Right renal cortex interstitium (tissue), 3 donors: Measurements from ENCODE around the gene ZCCHC24. TPM values are rescaled to one million over a fixed set of nuclear protein-coding genes. Genes with fewer than 3 reads are reported as not detected.

ENCODE experiments used
- DNase-seq, 3 donors: peaks; one replicate each; pipeline ENCODE4 v3.0.0-alpha.2; 2013; ENCODE audit warnings: low read depth in 3 of 3, low spot score in 2 of 3
- polyA plus RNA-seq, 3 donors: library from polyadenylated mRNA; unstranded; fragments of 120-200 nt; gene quantifications; one replicate each; pipeline ENCODE4 v1.2.1, GENCODE V29; 2013; ENCODE audit not compliant: insufficient read length in 3 of 3

Gene ZCCHC24
- polyA plus RNA-seq, 3 donors: 20.8 to 23.0 (median 22.5) TPM

DNA sequence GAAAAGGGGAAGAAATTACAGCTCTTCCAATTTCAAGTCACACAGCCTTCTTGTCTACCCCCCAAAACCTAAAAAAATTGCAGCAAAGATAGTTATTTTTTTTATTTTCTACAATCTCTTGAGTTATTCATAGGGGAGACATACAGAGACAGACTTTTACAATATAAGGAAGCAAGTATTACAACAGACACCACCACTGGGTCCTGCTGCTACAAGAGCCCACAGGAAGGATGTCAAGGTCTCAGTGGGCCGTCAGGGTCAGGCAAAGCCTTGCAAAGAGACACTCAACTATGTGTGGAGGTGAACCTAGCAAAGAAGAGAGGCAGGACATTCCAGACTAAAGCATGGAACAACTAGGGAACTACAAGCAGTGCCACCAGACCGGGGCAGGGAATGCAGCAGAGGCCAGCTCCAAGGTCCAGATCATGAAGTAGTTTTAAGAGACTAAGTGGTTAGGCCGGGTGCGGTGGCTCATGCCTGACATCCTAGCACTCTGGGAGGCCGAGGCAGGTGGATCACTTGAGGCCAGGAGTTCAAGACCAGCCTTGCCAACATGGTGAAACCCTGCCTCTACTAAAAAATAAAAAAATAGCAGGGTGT is 28.2 kb upstream of the ZCCHC24 start:
- DNase-seq: no peak

DNA sequence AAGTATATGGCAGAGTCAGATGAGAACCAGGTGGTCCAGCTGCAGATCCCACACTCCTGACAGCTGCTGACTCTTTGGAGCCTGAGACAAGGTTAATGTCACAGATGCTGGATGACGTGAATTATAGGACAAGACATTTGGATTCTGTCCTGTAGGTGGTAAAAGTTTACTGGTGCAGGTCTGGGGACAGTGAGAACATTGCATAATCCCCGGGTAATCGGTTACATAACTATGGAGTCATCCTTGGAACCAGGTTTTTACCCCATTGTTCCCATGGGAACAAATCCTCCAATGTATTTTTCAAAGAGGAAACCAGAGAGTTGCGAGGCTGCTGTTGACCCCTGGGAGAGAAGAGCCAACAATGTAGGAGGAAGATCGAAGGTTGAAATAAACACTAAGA is 27.5 kb upstream of the ZCCHC24 start:
- no peak for DNase-seq

DNA sequence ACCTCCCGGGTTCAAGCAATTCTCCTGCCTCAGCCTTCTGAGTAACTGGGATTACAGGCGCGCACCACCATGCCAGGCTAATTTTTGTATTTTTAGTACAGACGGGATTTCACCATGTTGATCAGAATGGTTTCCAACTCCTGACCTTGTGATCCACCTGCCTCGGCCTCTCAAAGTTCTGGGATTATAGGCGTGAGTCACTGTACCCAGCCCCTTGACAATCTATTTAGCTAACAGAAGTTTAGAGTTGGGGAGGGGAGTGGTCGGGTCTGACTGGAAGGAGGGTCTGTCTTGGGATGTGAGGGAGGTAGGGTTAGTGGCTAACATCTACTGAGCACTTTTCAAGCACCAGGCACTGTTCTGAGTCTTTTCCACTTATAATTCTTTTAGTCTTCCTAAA is 27.0 kb upstream of the ZCCHC24 start:
- no peak for DNase-seq

DNA sequence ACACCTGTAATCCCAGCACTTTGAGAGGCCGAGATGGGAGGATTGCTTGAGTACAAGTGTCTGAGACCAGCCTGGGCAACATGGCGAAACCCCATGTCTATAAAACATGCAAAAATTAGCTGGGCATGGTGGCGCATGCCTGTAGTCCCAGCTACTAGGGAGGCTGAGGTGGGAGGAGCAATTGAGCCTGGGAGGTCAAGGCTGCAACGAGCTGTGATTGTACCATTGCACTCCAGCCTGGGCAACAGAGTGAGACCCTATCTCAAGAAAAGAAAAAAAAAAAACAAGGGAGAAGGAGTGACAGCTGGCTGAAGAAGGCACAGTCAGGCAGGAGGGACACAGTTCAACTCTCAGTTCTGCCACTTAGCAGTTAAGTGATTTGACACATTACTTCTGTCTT is 26.4 kb upstream of the ZCCHC24 start:
- no peak for DNase-seq

DNA sequence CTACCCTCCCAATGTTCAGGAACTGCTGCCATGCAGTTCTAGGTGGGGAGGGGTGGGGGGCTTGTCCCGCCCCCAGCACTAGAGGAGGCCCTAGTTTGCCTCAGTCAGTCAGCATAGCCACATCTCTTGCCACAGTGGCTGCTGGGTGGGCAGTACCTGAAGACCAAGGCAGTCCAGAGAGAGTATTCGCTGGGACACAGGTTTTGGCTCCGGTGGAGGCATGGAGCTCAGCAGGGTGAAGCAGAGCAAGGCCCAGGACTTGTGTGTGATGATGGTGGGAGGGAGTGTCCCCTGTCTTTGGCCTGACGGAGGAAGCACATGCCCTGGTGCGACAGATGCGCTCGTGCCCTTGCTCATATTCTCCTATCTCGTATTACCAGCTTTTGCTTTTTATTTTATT is 24.7 kb upstream of the ZCCHC24 start:
- no peak for DNase-seq

DNA sequence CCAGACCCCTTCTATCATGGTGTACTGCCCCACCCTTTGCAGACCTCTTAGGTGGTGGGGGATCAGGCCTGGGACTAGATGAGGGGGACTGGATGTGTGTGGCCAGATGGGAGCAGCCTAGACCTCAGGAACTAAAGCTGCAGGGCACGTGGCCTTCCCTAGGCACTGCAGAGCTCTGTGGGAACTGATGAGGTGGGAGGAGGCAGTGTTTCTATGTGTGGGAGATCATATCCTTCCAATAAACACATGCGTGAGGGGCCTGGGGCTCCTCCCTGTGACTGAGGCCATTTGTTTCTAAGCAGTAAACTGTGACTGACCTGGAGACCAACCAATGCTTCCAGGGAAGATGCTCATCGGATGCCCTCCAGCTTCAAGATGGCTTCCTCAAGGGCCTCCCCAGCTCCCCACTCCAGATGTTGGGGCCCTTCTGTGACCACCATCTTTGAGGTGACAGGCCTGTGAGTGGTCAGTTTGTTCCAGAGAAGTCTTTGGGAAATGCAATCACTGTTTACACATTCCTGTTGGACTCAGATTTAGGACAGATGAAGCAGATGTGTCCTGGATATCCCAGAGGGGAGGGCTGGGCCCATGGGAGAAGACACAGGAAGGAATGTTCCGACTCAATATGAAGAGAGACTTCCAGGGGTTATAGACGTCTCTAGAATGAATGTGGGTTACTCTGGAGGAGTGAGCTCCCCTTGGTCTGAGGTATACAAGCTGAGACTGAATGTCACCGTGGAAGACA is 23.6 kb upstream of the ZCCHC24 start:
- no peak for DNase-seq

DNA sequence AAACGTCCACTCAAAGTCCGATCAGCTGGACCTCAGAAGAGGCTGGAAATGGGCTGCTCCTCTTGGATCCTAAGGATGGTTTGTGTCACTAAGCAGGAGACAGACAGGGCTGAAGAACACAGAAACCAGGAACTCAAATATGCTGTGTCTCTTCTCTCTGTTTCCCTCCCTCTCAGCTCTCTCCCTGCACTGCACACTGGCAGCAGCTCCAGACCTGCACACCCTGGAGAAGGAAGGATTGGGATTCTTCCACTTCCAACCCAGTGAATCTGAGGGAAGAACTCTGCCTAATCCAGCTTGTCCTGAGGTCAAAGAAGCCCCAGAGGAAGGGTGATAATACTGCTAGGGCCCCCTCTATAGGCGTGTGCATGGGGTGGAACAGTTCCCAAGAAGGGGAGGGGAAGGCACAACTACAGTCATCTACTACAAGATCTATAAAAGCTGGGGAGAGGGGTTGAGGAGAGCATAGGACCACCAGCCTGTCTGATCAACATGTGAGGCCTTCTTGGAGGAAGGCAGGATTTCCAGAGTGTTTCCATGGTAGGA is 22.7 kb upstream of the ZCCHC24 start:
- DNase-seq: no peak

DNA sequence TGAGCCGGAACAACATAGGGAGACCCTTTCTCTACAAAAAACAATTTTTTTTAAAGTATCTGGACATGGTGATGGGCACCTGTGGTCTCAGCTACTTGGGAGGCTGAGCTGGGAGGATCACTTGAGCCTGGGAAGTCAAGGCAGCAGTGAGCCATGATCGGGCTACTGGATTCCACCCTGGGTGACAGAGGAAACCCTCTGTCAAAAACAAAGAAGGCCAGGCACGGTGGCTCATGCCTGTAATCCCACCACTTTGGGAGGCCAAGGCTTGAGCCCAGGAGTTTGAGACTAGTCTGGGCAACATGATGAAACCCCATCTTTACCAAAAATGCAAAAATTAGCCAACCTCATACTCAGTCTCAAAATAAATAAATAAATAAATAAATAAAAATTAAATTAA is 19.9 kb upstream of the ZCCHC24 start:
- no peak for DNase-seq

DNA sequence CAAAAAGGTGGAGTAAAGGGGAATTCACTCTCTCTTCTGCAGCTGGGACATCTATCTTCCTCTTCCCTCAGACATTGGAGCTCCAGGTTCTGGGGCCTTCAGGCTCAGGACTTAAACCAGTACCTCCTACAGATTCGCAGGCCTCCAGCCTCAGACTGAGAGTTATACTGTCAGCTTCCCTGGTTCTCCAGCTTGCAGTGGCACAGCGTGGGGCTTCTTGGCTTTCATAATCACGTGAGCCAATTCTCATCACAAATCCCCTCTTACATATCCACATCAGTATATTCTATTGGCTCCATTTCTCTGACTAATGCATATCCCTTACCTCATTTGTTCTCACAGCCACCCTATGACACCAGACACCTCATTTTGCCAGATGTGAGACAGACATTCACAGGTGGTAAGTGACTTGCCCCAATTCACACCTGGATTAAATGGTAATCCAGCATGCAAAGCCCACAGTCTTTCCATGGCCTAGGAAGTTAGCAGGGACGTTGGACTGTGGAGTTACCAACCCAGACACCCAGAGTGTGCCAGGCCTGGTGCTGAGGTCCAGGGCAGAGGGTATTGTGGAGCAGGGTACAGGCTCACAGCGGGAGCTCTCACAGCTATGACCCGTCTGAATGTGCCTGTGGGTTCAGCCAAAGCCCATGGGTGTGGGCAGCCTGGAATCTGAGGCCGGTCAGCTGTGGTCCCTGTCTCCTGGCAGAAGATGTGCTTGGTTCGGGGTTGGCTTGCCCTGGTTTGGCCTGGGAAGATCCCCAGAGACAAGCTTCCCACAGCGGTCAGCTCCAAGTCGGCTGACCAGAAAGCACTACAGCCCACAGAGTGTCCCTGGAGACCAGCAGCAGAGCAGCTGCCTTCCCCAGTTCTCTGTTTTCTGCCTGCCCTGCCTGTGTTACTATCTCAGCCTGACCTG is 18.4 kb upstream of the ZCCHC24 start:
- DNase-seq: no peak

DNA sequence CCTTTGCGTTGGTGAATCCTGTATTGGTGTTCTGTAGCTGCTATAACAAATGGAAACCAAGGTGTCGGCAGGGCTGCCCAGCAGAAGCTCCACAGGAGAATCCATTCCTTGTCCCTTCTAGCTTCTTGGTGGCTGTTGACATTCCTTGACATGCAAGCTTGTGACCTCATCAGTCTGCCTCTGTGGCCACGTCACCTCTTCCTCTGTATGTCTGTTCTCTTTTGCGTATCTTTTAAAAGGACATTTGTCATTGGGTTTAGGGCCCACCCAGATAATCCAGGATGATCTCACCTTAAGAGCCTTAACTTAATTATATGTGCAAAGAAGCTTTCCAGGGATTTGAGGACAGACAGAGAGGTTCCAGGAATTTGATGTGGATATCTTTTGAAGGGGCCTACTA is 15.3 kb upstream of the ZCCHC24 start:
- DNase-seq: no peak

DNA sequence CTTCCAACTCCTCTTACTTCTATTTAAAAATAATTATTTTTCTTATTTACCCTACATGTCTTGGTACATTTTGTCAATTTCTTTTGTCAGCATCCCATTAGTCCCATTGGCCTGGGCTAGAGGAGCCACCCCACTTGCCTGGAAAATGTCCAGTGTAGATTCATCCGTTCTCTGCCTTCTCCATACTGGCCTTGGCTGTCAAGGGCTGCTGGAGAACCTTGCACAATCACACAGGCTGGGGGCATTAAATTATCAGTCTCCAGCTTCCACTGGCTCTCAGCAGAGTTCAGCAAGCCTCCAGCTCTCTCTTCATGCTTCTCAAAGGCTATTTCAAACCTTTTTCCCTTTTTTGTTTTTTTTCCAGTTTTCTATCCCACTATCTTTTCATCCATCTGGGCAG is 13.8 kb upstream of the ZCCHC24 start:
- DNase-seq: no peak

DNA sequence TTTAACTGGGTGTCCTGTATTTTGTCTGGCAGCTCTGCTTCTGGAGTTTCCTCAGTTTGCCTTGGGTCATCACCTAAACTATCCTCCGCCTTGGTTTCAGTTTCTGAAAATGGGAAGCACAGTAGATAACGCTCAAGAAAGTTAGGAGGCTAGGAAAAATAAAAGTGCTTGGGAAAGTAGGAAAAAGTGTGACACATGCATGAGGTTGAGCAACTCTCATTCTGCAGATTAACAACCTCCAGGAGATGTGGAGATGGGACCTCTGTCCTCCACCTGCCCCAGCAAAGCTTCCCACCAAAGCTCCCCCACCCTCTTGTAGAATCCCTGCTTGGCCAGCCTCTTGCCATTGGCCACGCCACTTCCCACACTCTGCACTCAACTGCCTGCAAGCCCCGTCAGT is 13.1 kb upstream of the ZCCHC24 start:
- DNase-seq: no peak

DNA sequence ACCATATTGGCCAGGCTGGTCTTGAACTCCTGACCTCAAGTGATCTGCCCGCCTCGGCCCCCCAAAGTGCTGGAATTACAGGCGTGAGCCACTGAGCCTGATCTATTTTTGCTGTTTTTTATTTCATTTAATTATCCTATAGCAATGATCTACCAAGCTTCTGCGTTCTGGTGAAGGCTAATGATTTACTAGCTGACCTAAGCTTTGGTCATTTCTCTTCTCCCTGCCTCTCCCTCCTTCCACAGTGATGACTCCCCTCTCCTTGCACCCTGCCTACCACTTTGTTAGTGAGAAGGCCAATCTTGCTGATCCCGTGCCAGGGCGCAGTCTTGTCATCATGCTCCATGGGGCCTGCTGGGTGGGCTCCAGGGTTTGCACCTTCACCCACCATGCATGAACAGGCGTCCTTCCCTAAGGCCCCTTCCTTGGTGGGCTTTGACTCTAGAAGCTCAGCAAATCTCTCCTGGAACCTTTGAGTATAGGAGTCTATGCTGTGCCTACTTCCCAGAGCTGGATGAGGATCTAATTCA is 11.9 kb upstream of the ZCCHC24 start:
- no peak for DNase-seq

DNA sequence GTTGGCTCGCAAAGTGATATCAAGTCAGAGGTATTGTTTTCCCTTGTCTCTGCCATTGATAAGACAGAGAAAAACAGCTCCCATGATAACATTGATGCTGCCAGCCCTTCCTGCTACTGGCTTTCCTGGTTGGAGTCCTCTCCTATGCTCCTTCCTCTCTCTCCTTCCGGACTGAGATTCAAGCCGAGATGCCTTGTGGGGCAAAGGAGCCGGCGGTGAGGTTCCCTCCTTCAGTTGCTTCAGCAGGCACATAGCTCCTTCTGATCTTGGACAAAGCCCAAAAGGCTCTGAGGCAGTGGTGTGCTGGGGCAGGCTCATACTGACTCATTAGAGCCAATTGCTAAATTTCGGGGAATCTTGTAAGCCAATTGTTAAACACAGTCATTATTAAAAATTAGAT is 8.8 kb upstream of the ZCCHC24 start:
- no peak for DNase-seq

DNA sequence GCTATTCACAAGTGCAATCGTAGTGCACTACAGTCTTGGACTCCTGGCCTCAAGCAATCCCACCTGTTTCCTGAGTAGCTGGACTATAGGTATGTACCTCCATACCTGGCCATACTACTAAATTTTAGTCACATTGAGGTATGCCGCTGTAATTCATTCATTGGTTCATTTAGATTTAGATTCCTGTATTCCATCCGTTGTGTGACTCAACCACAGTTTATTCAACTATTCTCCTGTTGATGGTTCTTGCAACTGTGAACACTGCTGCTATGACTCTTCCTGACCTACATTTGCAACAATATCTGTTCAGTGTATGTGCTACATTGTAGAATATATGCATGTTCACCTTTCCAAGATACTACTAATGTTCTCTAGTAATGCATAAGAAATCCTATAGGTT is 8.0 kb upstream of the ZCCHC24 start:
- DNase-seq: no peak

DNA sequence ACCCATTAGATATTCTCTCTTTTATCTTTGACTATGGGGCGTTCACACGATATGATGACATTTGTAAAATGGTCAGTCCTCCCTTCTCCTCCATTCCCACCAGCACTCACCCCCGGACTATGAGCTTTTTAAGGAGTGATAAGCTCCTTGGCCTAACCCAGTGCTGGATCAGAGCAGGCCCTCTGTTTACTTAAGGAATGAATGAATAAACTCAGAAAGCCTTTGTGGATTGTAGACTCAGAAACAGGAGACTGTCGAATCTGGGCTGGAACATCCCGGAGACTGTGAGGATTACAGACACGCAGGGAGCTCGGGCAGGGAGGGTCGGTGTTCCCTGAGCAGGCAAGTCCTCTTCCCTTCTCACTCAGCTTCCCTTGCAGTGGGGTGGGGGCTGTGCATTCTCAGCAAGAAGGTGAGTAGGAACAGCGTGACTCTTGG is 6.8 kb upstream of the ZCCHC24 start:
- DNase-seq: no peak

DNA sequence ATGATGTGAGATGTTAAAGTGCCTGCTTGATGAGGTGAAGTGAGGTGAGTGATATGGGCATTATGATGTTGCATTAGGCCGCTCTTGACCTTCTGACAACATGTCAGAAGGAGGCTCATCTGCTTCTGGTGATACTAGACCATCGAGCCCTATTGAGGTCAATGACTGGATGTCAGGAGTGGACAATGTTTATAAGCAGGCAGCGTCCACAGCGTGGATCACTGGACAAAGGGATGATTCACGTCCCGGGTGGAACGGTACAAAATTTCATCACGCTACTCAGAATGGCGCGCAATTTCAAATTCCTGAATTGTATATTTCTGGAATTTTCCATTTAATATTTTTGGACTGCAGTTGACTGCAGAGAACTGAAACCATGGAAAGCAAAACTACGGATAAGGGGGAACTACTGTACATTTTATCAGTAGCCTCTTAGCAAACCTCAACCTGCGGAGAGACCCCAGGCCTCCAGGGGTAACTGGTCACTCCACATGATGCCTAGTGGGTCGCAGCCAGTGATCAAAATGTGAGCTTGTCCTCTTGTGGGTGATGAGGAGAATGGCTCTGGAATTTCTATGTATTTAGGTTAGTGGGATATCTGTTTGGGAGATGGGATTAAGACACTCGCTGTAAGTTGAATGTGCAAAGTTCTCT is 5.7 kb upstream of the ZCCHC24 start:
- DNase-seq: no peak

DNA sequence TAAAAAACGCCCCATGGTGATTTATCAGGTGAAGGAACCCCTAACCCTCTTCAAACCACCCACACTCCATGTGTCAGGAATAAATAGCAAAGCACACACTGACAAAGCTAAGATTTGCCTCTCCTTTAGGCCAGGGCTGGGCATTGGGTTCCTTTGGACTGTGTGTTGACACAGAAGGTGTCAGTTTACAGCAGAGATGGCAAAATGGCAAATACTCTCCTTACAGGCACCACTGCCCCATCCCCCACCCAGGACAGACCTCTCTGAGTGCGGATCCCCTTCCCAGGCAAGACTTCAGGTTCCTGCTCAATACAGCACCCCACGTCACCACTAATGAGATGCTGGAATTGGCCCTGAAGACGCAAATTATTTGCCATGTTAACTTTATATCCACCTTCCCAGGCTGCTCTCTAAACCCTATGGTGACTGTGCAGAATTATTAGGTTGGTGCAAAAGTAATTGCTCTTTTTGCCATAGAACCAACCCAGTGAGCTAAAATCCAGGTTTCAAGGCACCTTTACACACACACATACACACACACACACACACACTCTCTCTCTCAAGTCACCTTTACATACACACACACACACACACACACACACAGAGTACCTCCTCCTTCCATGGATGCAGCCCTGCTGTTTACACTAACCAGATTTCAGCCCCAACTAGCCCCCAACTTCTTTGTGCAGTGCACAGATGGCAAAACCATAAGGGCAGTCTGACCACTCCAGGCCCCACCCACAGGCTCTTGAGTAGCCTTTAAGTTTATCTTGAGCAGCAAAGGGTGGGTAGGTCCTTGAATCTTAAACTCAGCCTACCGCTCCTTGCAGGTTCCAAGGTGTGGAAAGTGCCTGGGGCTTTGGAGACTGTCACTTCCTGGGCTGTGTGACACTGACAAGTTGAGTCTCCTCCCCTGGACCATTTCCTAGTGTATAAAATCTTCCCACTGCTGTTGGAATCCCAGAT is 4.0 kb upstream of the ZCCHC24 start:
- no peak for DNase-seq

DNA sequence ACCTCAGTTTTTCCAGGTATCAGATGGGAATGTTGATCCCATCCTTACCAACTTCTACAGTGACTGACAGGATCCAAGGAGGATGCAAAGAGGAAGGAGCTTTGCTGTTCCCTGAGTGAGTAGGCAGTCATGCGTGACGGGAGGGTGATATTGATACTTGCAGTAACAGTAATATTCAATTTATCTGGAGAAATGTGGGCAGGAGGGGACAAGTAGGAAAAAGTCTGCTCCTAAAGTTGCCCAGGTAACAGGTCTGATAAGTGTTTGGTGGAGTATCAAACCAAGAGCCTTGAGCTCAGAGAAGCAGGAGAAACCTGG is 3.3 kb upstream of the ZCCHC24 start:
- DNase-seq: no peak
